Sigmoid colon (tissue), 4 donors: ENCODE measurements around the gene SIVA1.

ENCODE experiments used
- POLR2AphosphoS5 ChIP-seq, 4 donors: sonication (generic); formaldehyde crosslinking; IDR thresholded peaks; one replicate each; pipeline ENCODE4 v1.6.1; 2017; ENCODE audit warnings: antibody characterized with exemption in 4 of 4
- TF ChIP-seq, protein P1 (sequence below), 4 experiments: fragments of 450-650 bp in 3 of 4; fragments of 200-600 bp in 1 of 4; IDR thresholded peaks; one replicate each; pipeline ENCODE4 v1.5.1; 2016 to 2019; ENCODE audit warnings: antibody characterized with exemption in 4 of 4, mild to moderate bottlenecking in 3 of 4, moderate library complexity in 2 of 4

DNA sequence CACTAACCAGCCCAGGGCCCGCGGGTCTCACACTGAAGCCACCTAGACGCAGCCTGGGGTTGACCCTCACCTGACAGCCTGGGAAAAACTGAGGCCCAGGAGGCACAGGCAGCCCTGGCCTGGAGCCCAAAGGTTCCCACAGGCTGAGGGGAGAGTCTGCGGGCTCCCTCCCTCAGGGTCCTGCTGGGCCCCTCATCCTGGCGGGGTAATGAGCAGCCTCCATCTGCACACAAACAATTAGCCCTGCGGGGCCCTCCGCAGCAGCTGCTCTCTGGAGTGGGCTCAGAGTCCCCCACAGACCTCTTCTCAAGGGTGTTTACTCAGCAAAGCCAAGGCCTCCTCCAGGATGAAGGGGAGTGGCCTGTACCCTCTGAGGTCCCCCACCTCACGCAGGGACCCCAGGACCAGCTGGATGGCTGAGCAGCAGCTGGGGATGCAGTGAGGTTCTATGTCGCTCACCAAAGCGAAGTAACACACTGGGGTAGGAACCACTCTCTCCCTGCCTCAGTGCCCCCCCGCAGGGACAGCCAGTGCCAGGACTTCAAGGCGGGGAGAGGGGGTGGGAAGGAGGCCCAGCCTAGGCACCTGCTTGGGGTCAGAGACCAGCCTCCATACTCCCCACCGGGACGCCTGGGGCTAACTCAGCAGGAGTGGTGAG is 35.3 kb downstream of the SIVA1 start:
- TF ChIP-seq POLR2AphosphoS5 (IDR thresholded peaks at IDR 0.05), result no peak
- TF ChIP-seq, protein P1, sequence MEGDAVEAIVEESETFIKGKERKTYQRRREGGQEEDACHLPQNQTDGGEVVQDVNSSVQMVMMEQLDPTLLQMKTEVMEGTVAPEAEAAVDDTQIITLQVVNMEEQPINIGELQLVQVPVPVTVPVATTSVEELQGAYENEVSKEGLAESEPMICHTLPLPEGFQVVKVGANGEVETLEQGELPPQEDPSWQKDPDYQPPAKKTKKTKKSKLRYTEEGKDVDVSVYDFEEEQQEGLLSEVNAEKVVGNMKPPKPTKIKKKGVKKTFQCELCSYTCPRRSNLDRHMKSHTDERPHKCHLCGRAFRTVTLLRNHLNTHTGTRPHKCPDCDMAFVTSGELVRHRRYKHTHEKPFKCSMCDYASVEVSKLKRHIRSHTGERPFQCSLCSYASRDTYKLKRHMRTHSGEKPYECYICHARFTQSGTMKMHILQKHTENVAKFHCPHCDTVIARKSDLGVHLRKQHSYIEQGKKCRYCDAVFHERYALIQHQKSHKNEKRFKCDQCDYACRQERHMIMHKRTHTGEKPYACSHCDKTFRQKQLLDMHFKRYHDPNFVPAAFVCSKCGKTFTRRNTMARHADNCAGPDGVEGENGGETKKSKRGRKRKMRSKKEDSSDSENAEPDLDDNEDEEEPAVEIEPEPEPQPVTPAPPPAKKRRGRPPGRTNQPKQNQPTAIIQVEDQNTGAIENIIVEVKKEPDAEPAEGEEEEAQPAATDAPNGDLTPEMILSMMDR (IDR thresholded peaks at IDR 0.05), result no peak
